GM12891 (cell line): ENCODE results near the gene TECPR1.

Experiments used
- POLR2AphosphoS5 ChIP-seq: IDR thresholded peaks from 2 replicates; pipeline ENCODE4 v1.6.1; 2011; ENCODE audit warnings: low read depth, low read length, control low read depth
- TAF1 ChIP-seq: IDR thresholded peaks from 2 replicates; pipeline ENCODE4 v1.6.1; 2011; ENCODE audit warnings: low read depth, low read length, control low read depth

GRCh38 chr7:98289333-98289875, 37.4 kb upstream of the TECPR1 start:
- TF ChIP-seq POLR2AphosphoS5 (peak; percentile 34; the same call in 1 of the 2 replicates), TAF1 (no peak)
